CD14-positive monocyte (primary cell): Measurements from ENCODE around the gene TASOR. TPM values are rescaled to one million over a fixed set of nuclear protein-coding genes. Genes with fewer than 3 reads are reported as not detected.

Experiments used
- DNase-seq, 3 donors: peaks; one replicate each; pipeline ENCODE4 v3.0.0-alpha.2; 2011 to 2022
- H2AFZ ChIP-seq: 2 replicates; pipeline ENCODE4 v1.6.0; 2012; ENCODE audit warnings: mild to moderate bottlenecking, low read depth, low read length, inconsistent platforms; ENCODE audit not compliant: insufficient read depth, poor library complexity, severe bottlenecking
- H3K27ac ChIP-seq, 2 donors: 1 replicate in 1 of 2; 2 replicates in 1 of 2; pipeline ENCODE4 v1.5.1; 2012 to 2013; ENCODE audit warnings: low read length in 2 of 2, control low read depth in 1 of 2, inconsistent platforms in 1 of 2, low read depth in 1 of 2, mild to moderate bottlenecking in 1 of 2
- H3K27me3 ChIP-seq, 2 donors: one replicate each; pipeline versions ENCODE4 v1.6.0 to v1.6.1; 2011 to 2013; ENCODE audit warnings: low read length in 2 of 2; ENCODE audit not compliant: control insufficient read depth in 2 of 2, insufficient read depth in 2 of 2
- H3K36me3 ChIP-seq, 2 donors: replicated peaks in 1 of 2; 1 replicate in 1 of 2; 2 replicates in 1 of 2; pipeline versions ENCODE4 v1.5.1 to v1.6.1; 2012 to 2013; ENCODE audit warnings: low read length in 2 of 2, control low read depth in 1 of 2, inconsistent platforms in 1 of 2, mild to moderate bottlenecking in 1 of 2; ENCODE audit not compliant: insufficient read depth in 2 of 2, control insufficient read depth in 1 of 2
- H3K4me1 ChIP-seq, 2 donors: 1 replicate in 1 of 2; 2 replicates in 1 of 2; pipeline versions ENCODE4 v1.5.1 to v1.6.1; 2012 to 2013; ENCODE audit warnings: low read length in 2 of 2, control low read depth in 1 of 2, inconsistent platforms in 1 of 2, mild to moderate bottlenecking in 1 of 2, moderate library complexity in 1 of 2; ENCODE audit not compliant: insufficient read depth in 2 of 2, control insufficient read depth in 1 of 2
- H3K4me2 ChIP-seq: replicated peaks from 2 replicates; pipeline ENCODE3; 2012; ENCODE audit warnings: low read length, moderate library complexity, mild to moderate bottlenecking; ENCODE audit not compliant: poor library complexity, severe bottlenecking; ENCODE audit errors: extremely low read depth
- H3K4me3 ChIP-seq, 3 experiments: fragments of 200-600 bp in 1 of 3; sonication (generic) in 1 of 3; replicated peaks in 1 of 3; 1 replicate in 2 of 3; 2 replicates in 1 of 3; pipeline ENCODE4 v1.5.1; 2011 to 2013; ENCODE audit warnings: low read length in 3 of 3, mild to moderate bottlenecking in 3 of 3, control low read depth in 2 of 3, low read depth in 2 of 3, inconsistent platforms in 1 of 3, moderate library complexity in 1 of 3
- H3K79me2 ChIP-seq: 2 replicates; pipeline ENCODE4 v1.6.0; 2012; ENCODE audit warnings: mild to moderate bottlenecking, control low read depth, inconsistent platforms, low read length, moderate library complexity; ENCODE audit not compliant: insufficient read depth
- H3K9ac ChIP-seq: 2 replicates; pipeline ENCODE4 v1.6.0; 2017; ENCODE audit warnings: low read length, mild to moderate bottlenecking; ENCODE audit not compliant: insufficient read depth, poor library complexity, severe bottlenecking
- H3K9me3 ChIP-seq, 2 donors: replicated peaks in 1 of 2; 1 replicate in 1 of 2; 2 replicates in 1 of 2; pipeline versions ENCODE4 v1.5.1 to v1.6.1; 2012 to 2013; ENCODE audit warnings: low read length in 2 of 2, control low read depth in 1 of 2; ENCODE audit not compliant: control insufficient read depth in 1 of 2, insufficient read depth in 1 of 2
- H4K20me1 ChIP-seq: 2 replicates; pipeline ENCODE4 v1.6.0; 2012; ENCODE audit warnings: mild to moderate bottlenecking, low read length, control low read depth, moderate library complexity; ENCODE audit not compliant: insufficient read depth
- H3K27ac Mint-ChIP-seq, 7 donors: one replicate each; pipeline ENCODE4 v1.8.0; 2020; ENCODE audit warnings: mild to moderate bottlenecking in 7 of 7, mixed read lengths in 7 of 7, moderate library complexity in 6 of 7, inconsistent platforms in 2 of 7
- H3K27me3 Mint-ChIP-seq, 3 donors: one replicate each; pipeline ENCODE4 v1.8.0; 2021 to 2022; ENCODE audit warnings: low read depth in 3 of 3, mild to moderate bottlenecking in 3 of 3, mixed read lengths in 3 of 3, moderate library complexity in 3 of 3, inconsistent platforms in 1 of 3
- H3K36me3 Mint-ChIP-seq, 2 donors: one replicate each; pipeline ENCODE4 v1.8.0; 2020; ENCODE audit warnings: mixed read lengths in 2 of 2, inconsistent platforms in 1 of 2, mild to moderate bottlenecking in 1 of 2
- H3K4me1 Mint-ChIP-seq: one replicate; pipeline ENCODE4 v1.8.0; 2020; ENCODE audit warnings: mild to moderate bottlenecking, mixed read lengths
- H3K4me3 Mint-ChIP-seq, 2 donors: one replicate each; pipeline ENCODE4 v1.8.0; 2020; ENCODE audit warnings: mild to moderate bottlenecking in 2 of 2, mixed read lengths in 2 of 2, moderate library complexity in 1 of 2
- H3K9me3 Mint-ChIP-seq, 7 donors: one replicate each; pipeline ENCODE4 v1.8.0; 2020 to 2022; ENCODE audit warnings: mixed read lengths in 7 of 7, mild to moderate bottlenecking in 6 of 7, moderate library complexity in 6 of 7, inconsistent platforms in 2 of 7
- WGBS: methylation state at CpG from one replicate; pipeline ENCODE4 v1.1.5; 2013; ENCODE audit warnings: missing lambda C conversion rate; ENCODE audit not compliant: insufficient coverage; 5-methylcytosine and 5-hydroxymethylcytosine counted together
- intact Hi-C, 2 donors: fragments of 100-400 bp; cut with micrococcal nuclease; formaldehyde crosslinking; loops; one replicate each; pipeline versions ENCODE4 v1.15.0 to v1.15.1; 2023
- polyA plus RNA-seq, 3 donors: library from polyadenylated mRNA; depleted of rRNA in 1 of 3; unstranded in 2 of 3; stranded (reverse) in 1 of 3; fragments of 300-500 nt in 2 of 3; fragments of >200 nt in 1 of 3; fragmentation: Illumina TruSeq in 2 of 3; gene quantifications; 1 replicate in 2 of 3; 2 replicates in 1 of 3; pipeline ENCODE4 v1.2.3, GENCODE V29; 2012 to 2021
- TF ChIP-seq, protein P1 (sequence below): fragments of 200-600 bp; IDR thresholded peaks from one replicate; pipeline ENCODE4 v1.8.0; 2022; ENCODE audit warnings: antibody characterized with exemption, mild to moderate bottlenecking

TASOR gene
- polyA plus RNA-seq, 3 donors, result 10.8 to 27.4 (median 18.6) TPM

DNA sequence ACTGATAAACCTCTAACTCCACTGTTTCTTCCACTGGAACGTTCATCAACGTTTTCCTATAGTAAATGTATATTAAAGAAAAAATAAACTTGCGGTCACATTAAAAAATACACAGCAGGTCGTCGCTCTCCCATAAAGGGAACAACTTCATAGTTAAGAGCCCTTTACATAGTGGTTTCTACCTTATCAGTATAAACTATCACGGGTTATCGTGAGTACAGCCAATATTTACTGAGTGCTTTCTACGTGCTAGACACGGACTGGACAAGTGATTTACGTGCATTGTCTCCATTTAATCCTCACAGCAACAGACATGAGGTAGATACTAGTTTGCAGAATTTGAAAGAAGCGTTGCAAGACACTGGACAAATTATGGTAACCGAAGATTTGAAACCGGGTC is 964 bp upstream of the TASOR start:
- TF ChIP-seq, protein P1, sequence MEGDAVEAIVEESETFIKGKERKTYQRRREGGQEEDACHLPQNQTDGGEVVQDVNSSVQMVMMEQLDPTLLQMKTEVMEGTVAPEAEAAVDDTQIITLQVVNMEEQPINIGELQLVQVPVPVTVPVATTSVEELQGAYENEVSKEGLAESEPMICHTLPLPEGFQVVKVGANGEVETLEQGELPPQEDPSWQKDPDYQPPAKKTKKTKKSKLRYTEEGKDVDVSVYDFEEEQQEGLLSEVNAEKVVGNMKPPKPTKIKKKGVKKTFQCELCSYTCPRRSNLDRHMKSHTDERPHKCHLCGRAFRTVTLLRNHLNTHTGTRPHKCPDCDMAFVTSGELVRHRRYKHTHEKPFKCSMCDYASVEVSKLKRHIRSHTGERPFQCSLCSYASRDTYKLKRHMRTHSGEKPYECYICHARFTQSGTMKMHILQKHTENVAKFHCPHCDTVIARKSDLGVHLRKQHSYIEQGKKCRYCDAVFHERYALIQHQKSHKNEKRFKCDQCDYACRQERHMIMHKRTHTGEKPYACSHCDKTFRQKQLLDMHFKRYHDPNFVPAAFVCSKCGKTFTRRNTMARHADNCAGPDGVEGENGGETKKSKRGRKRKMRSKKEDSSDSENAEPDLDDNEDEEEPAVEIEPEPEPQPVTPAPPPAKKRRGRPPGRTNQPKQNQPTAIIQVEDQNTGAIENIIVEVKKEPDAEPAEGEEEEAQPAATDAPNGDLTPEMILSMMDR, result no peak
- Histone ChIP-seq H4K20me1 (peaks cover 1% of the 10 kb centered on the region), H3K27ac (no peak overlapping the region), H3K4me2 (no peak overlapping the region), H3K36me3 (peaks cover 0 to 4% of the 10 kb centered on the region in 2 donors), H3K27me3 (no peaks in the 10 kb centered on the region), H3K4me1 (peaks cover 20 to 37% of the 10 kb centered on the region in 2 donors), H3K4me3 (no peak overlapping the region), H3K9ac (no peak overlapping the region), H3K79me2 (peaks cover 39% of the 10 kb centered on the region), H2AFZ (peak overlapping the region; percentile 98), H3K9me3 (peaks cover 0 to 6% of the 10 kb centered on the region in 2 donors)
- H3K27me3 Mint-ChIP-seq, result peaks cover 0 to 3% (median 0%) of the 10 kb centered on the region in 3 donors
- 97% methylated on average over 3 of the region's 13 CpGs for WGBS
- no peak overlapping the region for H3K27ac Mint-ChIP-seq
- H3K4me3 Mint-ChIP-seq, result no peak overlapping the region
- intact Hi-C loops, result loop anchor here (5.0 to 10.0 kb wide), 3 partner anchors 73 to 401 kb away; partner anchors contain the start of gene ARHGEF3 (in 1 of the 2)
- H3K36me3 Mint-ChIP-seq, result peaks cover 0 to 12% of the 10 kb centered on the region in 2 donors
- H3K9me3 Mint-ChIP-seq, result peaks cover 0 to 10% (median 5%) of the 10 kb centered on the region in 7 donors
- H3K4me1 Mint-ChIP-seq, result peaks cover 31% of the 10 kb centered on the region
- no peak for DNase-seq

GRCh38 chr3:56682462-56683121 is 473 bp downstream of the TASOR start:
- peak overlapping the region; percentile 97 for H3K9ac ChIP-seq
- peaks cover 20 to 37% of the 10 kb centered on the region in 2 donors for H3K4me1 ChIP-seq
- Mint-ChIP-seq H3K36me3 (peaks cover 5 to 23% of the 10 kb centered on the region in 2 donors), H3K9me3 (peaks cover 0 to 10% (median 5%) of the 10 kb centered on the region in 7 donors), H3K4me1 (peaks cover 34% of the 10 kb centered on the region), H3K27ac (peak overlapping the region; percentile 92 to 97 (median 96)), H3K4me3 (peak overlapping the region; percentile 92 to 95), H3K27me3 (peaks cover 0 to 3% (median 0%) of the 10 kb centered on the region in 3 donors)
- intact Hi-C loops, result loop anchor here (5.0 to 10.0 kb wide), 3 partner anchors 75 to 402 kb away; partner anchors contain the start of gene ARHGEF3 (in 1 of the 2)
- 0% methylated on average over 43 of the region's 58 CpGs for WGBS
- H4K20me1 ChIP-seq, result peaks cover 15% of the 10 kb centered on the region
- peak overlapping the region; percentile 58 to 92 (median 72) for H3K4me3 ChIP-seq
- H3K27ac ChIP-seq, result peak overlapping the region; percentile 93 to 95
- H3K27me3 ChIP-seq, result no peaks in the 10 kb centered on the region
- DNase-seq, result peak; percentile 62 to 73 (median 67)
- H2AFZ ChIP-seq, result peak overlapping the region; percentile 98
- H3K4me2 ChIP-seq, result peak overlapping the region; percentile 89
- TF ChIP-seq, protein P1, result no peak
- peaks cover 0 to 9% of the 10 kb centered on the region in 2 donors for H3K36me3 ChIP-seq
- peaks cover 0 to 6% of the 10 kb centered on the region in 2 donors for H3K9me3 ChIP-seq
- peaks cover 54% of the 10 kb centered on the region for H3K79me2 ChIP-seq
